Mesendoderm (in vitro differentiated cells): ENCODE measurements around the gene ADAMTS15.

ENCODE experiments used
- DNase-seq: peaks from one replicate; pipeline ENCODE4 v3.0.0; 2013
- H2AK5ac ChIP-seq: 2 replicates; pipeline ENCODE4 v1.6.1; 2013; ENCODE audit warnings: low read length, inconsistent platforms
- H2BK120ac ChIP-seq: 2 replicates; pipeline ENCODE4 v1.6.1; 2013; ENCODE audit warnings: low read depth, mild to moderate bottlenecking, low read length, moderate library complexity, mixed read lengths
- H2BK15ac ChIP-seq: replicated peaks from 2 replicates; pipeline ENCODE4 v1.6.1; 2013; ENCODE audit warnings: low read depth, mild to moderate bottlenecking, moderate library complexity
- H2BK5ac ChIP-seq: 2 replicates; pipeline ENCODE4 v1.6.1; 2013; ENCODE audit warnings: low read length, inconsistent platforms
- H3K18ac ChIP-seq: 2 replicates; pipeline ENCODE4 v1.6.1; 2013; ENCODE audit warnings: mild to moderate bottlenecking, low read length, mixed read lengths
- H3K23ac ChIP-seq: one replicate; pipeline ENCODE4 v1.6.1; 2013; ENCODE audit warnings: low read length
- H3K27ac ChIP-seq: 2 replicates; pipeline ENCODE4 v1.5.1; 2013; ENCODE audit warnings: low read depth, mild to moderate bottlenecking, inconsistent platforms, low read length, moderate library complexity
- H3K27me3 ChIP-seq: 2 replicates; pipeline ENCODE4 v1.6.1; 2013; ENCODE audit warnings: low read length, control low read depth, mild to moderate bottlenecking, inconsistent platforms; ENCODE audit not compliant: insufficient read depth, poor library complexity
- H3K36me3 ChIP-seq: 2 replicates; pipeline ENCODE4 v1.6.1; 2013; ENCODE audit warnings: low read length, inconsistent platforms; ENCODE audit not compliant: control insufficient read depth, insufficient read depth
- H3K4ac ChIP-seq: one replicate; pipeline ENCODE4 v1.6.1; 2013; ENCODE audit warnings: low read depth, mild to moderate bottlenecking, low read length, moderate library complexity
- H3K4me1 ChIP-seq: 2 replicates; pipeline ENCODE4 v1.6.1; 2013; ENCODE audit warnings: low read depth, low read length, inconsistent platforms; ENCODE audit not compliant: control insufficient read depth
- H3K4me2 ChIP-seq: 2 replicates; pipeline ENCODE4 v1.6.1; 2013; ENCODE audit warnings: low read length
- H3K4me3 ChIP-seq: 2 replicates; pipeline ENCODE4 v1.5.1; 2013; ENCODE audit warnings: mild to moderate bottlenecking, low read length
- H3K56ac ChIP-seq: one replicate; pipeline ENCODE4 v1.6.1; 2013; ENCODE audit warnings: low read length
- H3K79me1 ChIP-seq: 2 replicates; pipeline ENCODE4 v1.6.1; 2013; ENCODE audit warnings: low read length, inconsistent platforms
- H3K79me2 ChIP-seq: 2 replicates; pipeline ENCODE4 v1.6.1; 2013; ENCODE audit warnings: mild to moderate bottlenecking, low read length; ENCODE audit not compliant: control insufficient read depth, insufficient read depth
- H3K9ac ChIP-seq: 2 replicates; pipeline ENCODE4 v1.6.1; 2013; ENCODE audit warnings: low read length, inconsistent platforms
- H4K5ac ChIP-seq: one replicate; pipeline ENCODE4 v1.6.1; 2013; ENCODE audit warnings: low read length
- H4K8ac ChIP-seq: one replicate; pipeline ENCODE4 v1.6.1; 2013; ENCODE audit warnings: low read depth, mild to moderate bottlenecking, control low read depth, low read length, moderate library complexity
- WGBS: extraction: QIAGEN DNeasy Blood & Tissue Kit; methylation state at CpG from one replicate; pipeline ENCODE4 v1.1.7; 2013; ENCODE audit warnings: low lambda C conversion rate, missing lambda C conversion rate; ENCODE audit not compliant: insufficient coverage; ENCODE audit errors: extremely low coverage; 5-methylcytosine and 5-hydroxymethylcytosine counted together

The ADAMTS15 gene

GRCh38 chr11:130456286-130456685 lies 7.8 kb downstream of the ADAMTS15 start:
- no peak overlapping the region for H2AK5ac ChIP-seq
- H3K23ac ChIP-seq: no peak overlapping the region
- H3K4me1 ChIP-seq: no peaks in the 10 kb centered on the region
- no peak overlapping the region for H3K4ac ChIP-seq
- H3K18ac ChIP-seq: no peak overlapping the region
- H3K79me2 ChIP-seq: no peaks in the 10 kb centered on the region
- H4K8ac ChIP-seq: no peak overlapping the region
- no peaks in the 10 kb centered on the region for H3K79me1 ChIP-seq
- no peaks in the 10 kb centered on the region for H3K36me3 ChIP-seq
- no peak overlapping the region for H3K56ac ChIP-seq
- no peak for DNase-seq
- H3K27me3 ChIP-seq: no peaks in the 10 kb centered on the region
- no peak overlapping the region for H3K9ac ChIP-seq
- H3K27ac ChIP-seq: no peak overlapping the region
- H4K5ac ChIP-seq: no peak overlapping the region
- H2BK15ac ChIP-seq: no peak overlapping the region
- no peak overlapping the region for H2BK120ac ChIP-seq
- no peak overlapping the region for H3K4me3 ChIP-seq
- no peak overlapping the region for H2BK5ac ChIP-seq
- no CpG with 5 or more reads among the region's 3 CpGs for WGBS
- H3K4me2 ChIP-seq: no peak overlapping the region

- H3K27me3 ChIP-seq: no peaks in the 10 kb centered on the region
- no CpG with 5 or more reads among the region's 20 CpGs for WGBS
- no peak overlapping the region for H2AK5ac ChIP-seq
- H4K5ac ChIP-seq: no peak overlapping the region
- no peaks in the 10 kb centered on the region for H3K79me1 ChIP-seq
- no peak overlapping the region for H3K4me2 ChIP-seq
- H2BK15ac ChIP-seq: no peak overlapping the region
- no peak for DNase-seq
- H3K79me2 ChIP-seq: no peaks in the 10 kb centered on the region
- H3K9ac ChIP-seq: no peak overlapping the region
- H3K36me3 ChIP-seq: no peaks in the 10 kb centered on the region
- no peak overlapping the region for H2BK5ac ChIP-seq
- no peak overlapping the region for H3K23ac ChIP-seq
- no peak overlapping the region for H4K8ac ChIP-seq
- H2BK120ac ChIP-seq: no peak overlapping the region
- no peak overlapping the region for H3K4ac ChIP-seq
- no peak overlapping the region for H3K27ac ChIP-seq
- no peak overlapping the region for H3K18ac ChIP-seq
- H3K56ac ChIP-seq: no peak overlapping the region
- H3K4me1 ChIP-seq: no peaks in the 10 kb centered on the region
- H3K4me3 ChIP-seq: no peak overlapping the region
These were observed 9.4 kb downstream of the ADAMTS15 start for GRCh38 chr11:130457623-130458409.

- Histone ChIP-seq H4K5ac (no peak overlapping the region), H3K4me3 (no peak overlapping the region), H2AK5ac (no peak overlapping the region), H4K8ac (no peak overlapping the region), H3K36me3 (no peaks in the 10 kb centered on the region), H3K23ac (no peak overlapping the region), H3K27me3 (no peaks in the 10 kb centered on the region), H2BK15ac (no peak overlapping the region), H3K79me1 (no peaks in the 10 kb centered on the region), H2BK5ac (no peak overlapping the region), H3K9ac (no peak overlapping the region), H3K4me1 (no peaks in the 10 kb centered on the region), H3K4ac (no peak overlapping the region), H3K18ac (no peak overlapping the region), H3K4me2 (no peak overlapping the region), H3K56ac (no peak overlapping the region), H2BK120ac (no peak overlapping the region), H3K27ac (no peak overlapping the region), H3K79me2 (no peaks in the 10 kb centered on the region)
- no CpG with 5 or more reads among the region's 4 CpGs for WGBS
- DNase-seq: no peak
These were observed 9.9 kb downstream of the ADAMTS15 start for GRCh38 chr11:130458410-130458729.

GRCh38 chr11:130459521-130459920 lies 11.1 kb downstream of the ADAMTS15 start:
- H3K27ac ChIP-seq: no peak overlapping the region
- no peak overlapping the region for H2AK5ac ChIP-seq
- no peak overlapping the region for H3K18ac ChIP-seq
- H3K27me3 ChIP-seq: no peaks in the 10 kb centered on the region
- no peak overlapping the region for H3K4ac ChIP-seq
- no CpG with 5 or more reads among the region's 7 CpGs for WGBS
- H3K23ac ChIP-seq: no peak overlapping the region
- no peak overlapping the region for H2BK120ac ChIP-seq
- H3K4me2 ChIP-seq: no peak overlapping the region
- H3K79me1 ChIP-seq: no peaks in the 10 kb centered on the region
- no peak overlapping the region for H4K8ac ChIP-seq
- no peak overlapping the region for H3K9ac ChIP-seq
- H2BK5ac ChIP-seq: no peak overlapping the region
- no peak overlapping the region for H3K4me3 ChIP-seq
- no peak overlapping the region for H2BK15ac ChIP-seq
- no peaks in the 10 kb centered on the region for H3K79me2 ChIP-seq
- no peaks in the 10 kb centered on the region for H3K36me3 ChIP-seq
- no peak for DNase-seq
- H3K4me1 ChIP-seq: no peaks in the 10 kb centered on the region
- H4K5ac ChIP-seq: no peak overlapping the region
- no peak overlapping the region for H3K56ac ChIP-seq

GRCh38 chr11:130462101-130462885 lies 13.8 kb downstream of the ADAMTS15 start:
- Histone ChIP-seq H3K79me1 (no peaks in the 10 kb centered on the region), H3K23ac (no peak overlapping the region), H3K56ac (no peak overlapping the region), H3K36me3 (no peaks in the 10 kb centered on the region), H2BK5ac (no peak overlapping the region), H3K4ac (no peak overlapping the region), H3K4me2 (no peak overlapping the region), H3K9ac (no peak overlapping the region), H3K79me2 (no peaks in the 10 kb centered on the region), H3K4me3 (no peak overlapping the region), H3K18ac (no peak overlapping the region), H4K8ac (no peak overlapping the region), H3K27me3 (no peaks in the 10 kb centered on the region), H4K5ac (no peak overlapping the region), H3K4me1 (no peaks in the 10 kb centered on the region), H2BK15ac (no peak overlapping the region), H3K27ac (no peak overlapping the region), H2BK120ac (no peak overlapping the region), H2AK5ac (no peak overlapping the region)
- no CpG with 5 or more reads among the region's 31 CpGs for WGBS
- no peak for DNase-seq
